Midbrain (tissue), 1 donor: ENCODE results near the gene BIN1.

ENCODE experiments used
- DNase-seq: peaks from one replicate; lab custom pipeline; 2025; lab: John Stamatoyannopoulos, UW

BIN1 gene

DNA sequence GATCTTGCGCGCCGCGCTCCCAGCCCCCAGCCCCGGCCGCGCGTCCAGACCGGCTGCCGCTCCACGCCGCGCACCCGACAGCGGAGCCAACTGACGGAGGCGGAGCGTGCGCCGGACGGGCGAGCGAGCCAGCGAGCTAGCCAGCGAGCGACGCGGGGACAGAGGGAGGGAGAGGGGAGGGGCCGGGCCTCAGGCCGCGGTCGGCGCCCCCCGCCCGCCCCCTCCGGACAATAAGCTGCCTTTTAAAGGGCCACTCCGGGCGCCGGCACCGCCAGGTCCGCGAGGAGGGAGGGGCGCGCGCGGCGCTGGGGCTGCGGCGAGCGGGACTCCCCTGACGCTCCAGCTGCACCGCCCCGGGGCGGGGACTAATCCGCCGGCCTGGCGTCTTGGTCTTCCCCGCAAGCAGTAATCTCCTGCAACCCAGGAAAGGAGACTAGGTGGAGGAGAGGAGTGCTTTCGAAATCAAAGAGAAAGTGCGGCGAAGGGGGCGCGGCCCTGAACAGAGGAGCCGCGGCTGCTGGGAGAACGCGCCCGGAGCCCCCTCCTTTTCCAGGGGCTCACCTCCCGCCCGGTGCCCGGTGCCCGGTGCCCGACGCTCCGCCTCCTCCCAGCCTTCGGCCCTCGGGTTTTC, at the start of gene BIN1:
Gene BIN1, minus strand, starts transcription at position 164 of the 631 bp plus-strand sequence. CDS start 211 bp downstream, outside the sequence.
- DNase-seq, result peak; percentile 97

DNA sequence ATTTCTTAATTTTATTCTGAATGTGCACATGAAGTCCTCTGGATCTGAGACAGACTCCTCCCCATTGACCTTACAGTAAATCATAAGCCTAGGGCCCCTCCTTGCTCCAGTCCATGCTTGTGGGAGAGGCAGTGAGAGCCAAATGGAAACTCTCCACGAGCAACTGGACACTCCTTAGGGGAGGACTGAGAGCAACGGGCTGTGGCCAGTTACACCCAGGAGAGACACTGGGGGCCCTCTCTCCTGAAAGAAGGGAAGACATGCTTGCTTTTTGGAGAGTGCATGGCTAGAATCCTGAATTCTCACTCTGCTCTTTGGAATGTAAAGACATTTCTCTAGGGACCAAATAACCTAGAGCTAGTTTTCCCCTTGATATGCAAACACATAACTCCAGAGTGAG, 49.0 kb upstream of the BIN1 start:
- DNase-seq, result no peak

DNA sequence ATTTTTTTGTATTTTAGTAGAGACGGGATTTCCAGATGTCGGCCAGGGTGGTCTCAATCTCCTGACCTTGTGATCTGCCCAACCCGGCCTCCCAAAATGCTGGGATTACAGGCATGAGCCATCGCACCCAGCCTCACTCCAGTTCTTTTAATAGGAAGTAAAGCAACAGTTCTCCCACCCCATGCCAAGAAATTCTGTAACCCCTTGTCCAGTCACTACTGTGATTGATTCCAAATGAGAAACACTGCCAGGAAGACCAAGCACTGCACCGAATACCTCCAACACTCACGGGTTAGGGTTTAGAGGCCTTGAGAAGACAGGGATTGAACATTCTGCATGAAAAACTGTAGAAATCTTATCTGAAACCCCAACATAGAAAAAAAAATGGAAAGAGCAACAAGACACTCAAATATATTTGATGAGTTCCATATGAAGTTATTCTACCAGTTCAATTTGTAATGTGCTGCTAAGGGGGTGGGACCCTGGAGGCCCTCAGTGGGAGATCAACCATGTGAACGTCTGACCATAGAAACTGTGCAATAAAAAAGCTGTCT, 48.2 kb upstream of the BIN1 start:
- DNase-seq, result no peak

- no peak for DNase-seq
Observed at GRCh38 chr2:127154396-127154795, 47.4 kb upstream of the BIN1 start.

DNA sequence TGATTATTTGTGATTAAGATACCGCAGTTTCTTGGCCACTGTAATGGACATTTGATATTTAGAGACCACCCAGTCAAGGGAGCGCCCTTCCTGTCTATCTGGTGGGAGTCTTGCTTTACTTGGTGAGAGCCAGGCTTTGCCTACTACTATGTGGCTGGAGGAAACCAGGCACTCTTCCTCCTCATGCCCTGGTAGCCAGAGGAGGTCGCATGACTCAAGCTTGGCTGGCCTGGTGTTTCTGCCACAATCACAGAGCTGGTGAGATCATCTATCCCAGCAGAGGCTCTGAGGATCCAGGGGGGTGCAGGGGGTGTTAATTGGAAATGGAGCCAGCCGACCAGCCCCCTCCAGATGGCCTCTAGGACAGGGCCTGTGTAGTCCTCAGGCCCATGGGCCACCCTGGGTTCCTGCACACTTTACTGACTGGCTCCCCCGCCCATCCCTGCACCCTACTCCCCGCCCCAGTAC, 46.8 kb upstream of the BIN1 start:
- DNase-seq, result peak; percentile 76

GRCh38 chr2:127150996-127151395, 44.0 kb upstream of the BIN1 start:
- no peak for DNase-seq

GRCh38 chr2:127149384-127149783, 42.4 kb upstream of the BIN1 start:
- no peak for DNase-seq

DNA sequence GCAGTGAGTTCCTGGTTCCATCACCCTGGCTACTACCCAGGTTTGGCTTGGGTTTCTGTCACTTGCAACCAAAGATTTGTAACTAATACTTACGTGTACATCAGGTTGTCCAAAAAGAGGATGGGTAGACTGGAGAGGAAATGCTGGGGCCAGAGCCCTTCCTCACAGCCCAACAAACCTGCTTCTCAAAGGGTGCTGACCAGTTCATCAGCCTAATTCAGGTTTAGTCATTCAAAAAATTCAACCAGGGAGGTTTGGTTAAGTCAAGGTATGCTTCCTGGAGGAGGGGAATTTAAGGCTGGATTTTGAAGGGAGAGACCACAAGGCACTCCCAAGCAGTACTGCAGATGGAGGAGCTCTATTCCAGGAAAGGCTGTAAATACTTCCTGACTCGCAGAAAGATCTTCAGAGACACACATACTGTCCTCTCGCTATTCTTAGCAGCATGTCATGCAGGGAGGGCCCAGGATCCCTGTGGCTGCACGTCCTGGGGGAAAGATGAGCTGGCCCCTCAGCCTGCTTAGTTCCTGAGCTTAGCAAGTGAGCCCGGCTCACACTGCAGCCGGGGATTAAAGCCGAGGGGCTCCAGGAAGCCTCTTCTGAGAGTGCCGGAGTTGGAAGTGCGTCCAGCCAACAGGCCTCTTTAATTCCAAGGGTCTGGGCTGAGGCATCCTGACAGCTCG, 40.0 kb upstream of the BIN1 start:
- no peak for DNase-seq

- DNase-seq, result no peak
Observed at GRCh38 chr2:127146071-127146725, 39.2 kb upstream of the BIN1 start.

DNA sequence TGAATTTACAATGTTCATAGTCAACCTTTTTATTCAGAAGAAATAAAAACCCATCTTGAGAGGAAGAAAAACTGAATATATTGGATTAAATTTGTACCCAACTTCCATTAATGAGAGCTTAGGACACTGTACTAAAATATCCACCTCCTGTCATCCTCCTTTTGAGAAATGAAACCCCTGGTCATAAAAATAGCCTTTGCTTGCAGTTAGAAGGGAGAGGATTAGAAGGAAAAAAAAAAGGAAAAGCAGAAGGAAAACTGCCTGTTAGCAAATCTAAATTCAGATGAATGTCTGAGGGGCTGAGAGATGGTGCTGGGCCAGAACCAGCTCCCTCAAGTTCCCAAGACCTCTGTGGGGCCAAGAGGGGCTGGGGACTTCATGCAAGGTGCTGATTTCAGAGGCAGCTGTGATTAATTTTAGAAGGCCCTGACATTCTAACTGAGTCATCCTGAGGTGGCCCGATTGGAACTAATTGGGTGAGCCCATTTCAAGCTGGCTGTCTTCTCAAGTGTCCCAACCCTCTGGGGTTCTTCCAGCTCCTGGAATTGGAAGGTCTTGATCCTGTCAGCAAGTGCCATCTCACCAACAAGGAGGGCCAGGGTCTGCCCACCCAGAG, 38.4 kb upstream of the BIN1 start:
- DNase-seq, result peak; percentile 45

DNA sequence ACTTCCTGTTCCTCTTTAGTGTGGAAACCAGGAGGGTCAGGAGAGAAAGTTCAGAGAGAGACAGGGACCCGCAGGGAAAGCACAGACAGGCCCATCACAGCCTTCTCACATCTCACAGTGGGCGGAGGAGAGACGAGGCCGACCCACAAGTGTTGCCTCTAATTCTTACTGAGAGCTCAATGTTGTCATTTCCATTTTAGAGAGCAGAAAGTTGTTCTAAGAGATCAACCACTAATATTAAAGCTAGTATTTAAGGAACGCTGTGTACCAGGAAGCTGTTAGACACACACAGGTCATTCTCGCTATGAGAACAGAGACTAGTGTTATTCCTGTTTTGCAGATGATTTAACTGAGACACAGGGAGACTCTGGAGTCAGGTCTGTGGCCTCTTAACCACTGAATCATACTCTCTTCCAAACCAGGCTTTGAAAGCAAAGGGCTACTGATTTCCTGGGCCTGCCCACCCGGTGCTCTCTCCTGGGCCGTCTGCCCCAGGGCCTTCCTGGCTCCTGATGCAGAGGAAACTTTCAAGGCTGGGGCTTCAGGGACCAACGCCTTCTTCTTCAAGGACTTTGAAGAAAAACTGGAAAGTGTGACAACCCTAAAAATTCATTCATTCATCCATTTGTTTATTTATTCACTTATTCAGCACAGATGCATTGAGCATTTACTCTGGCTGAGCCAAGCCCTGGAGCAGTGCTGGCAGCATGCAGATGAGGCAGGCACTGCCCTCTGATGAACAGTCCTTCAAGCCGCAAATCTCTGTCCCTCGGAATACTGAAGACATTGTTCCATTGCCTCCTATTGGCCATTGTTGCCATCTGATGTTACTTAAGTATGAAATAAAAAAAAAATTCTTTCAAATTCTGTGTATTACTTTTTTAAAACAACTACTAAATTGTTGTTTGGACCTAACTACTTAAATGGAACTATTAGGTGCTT, 37.2 kb upstream of the BIN1 start:
- DNase-seq, result peak; percentile 88

DNA sequence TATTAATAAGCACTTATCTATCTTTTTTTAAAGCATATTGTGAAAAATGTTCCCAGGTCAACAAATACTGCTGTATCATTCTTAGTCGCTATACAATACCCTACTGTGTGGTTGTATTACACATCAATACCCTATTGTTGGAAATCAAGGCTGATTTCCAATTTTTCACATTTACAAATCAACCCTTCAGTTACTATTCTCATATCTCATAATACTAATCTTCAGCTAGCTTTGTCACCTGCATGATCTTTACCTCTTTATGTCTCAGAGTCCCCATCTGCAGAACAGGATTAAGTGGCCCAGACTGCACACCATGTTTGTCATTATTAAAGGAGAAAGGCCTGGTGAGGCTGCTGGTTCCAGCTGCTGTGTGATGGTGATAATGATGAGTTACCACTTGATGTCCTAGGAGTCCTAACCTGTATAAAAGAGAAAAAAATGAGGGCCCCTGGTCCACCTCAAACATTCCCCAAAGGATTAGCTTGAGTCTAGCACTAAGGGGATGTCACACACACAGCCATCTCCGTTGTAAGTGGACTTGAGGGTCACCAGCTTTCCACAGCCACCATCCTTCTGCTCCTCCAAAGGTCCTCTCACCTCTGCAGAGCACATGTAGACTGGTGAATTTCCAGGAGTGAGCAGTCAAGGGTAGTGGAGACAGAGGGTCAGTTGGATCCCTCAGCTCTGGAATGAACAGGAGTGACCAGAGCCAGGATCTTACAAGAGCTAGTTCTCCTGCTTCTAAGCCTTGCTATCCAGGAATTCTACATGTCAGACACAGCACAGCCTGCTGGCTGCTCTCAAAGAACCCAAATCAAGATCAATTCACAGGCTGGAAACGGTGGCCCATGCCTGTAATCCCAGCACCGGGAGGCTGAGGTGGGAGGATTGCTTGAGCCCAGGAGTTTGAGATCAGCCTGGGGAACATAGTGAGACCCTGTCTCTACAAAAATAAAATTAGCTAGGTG, 36.0 kb upstream of the BIN1 start:
- DNase-seq, result peak; percentile 56

GRCh38 chr2:127140538-127140937, 33.6 kb upstream of the BIN1 start:
- peak; percentile 41 for DNase-seq

DNA sequence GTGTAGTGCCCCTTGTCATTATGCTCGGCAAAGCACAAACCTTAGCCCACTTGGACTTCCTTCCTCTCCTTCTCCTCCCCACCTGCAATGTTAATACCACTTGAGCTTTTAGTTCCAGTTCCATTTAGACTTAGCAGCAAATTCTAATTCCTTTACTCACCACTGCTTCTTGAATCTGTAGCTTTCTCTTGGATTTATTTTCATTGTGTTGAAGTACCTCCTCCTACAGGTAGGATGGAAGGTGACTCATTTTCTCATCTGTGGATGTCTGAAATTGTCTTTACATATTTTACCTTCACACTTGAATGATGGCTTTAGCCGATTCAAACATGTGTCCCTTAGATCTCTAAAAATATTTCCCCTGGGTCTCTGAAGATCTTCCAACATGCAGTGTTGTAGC, 32.8 kb upstream of the BIN1 start:
- DNase-seq, result no peak

GRCh38 chr2:127138281-127138680, 31.3 kb upstream of the BIN1 start:
- DNase-seq, result no peak

DNA sequence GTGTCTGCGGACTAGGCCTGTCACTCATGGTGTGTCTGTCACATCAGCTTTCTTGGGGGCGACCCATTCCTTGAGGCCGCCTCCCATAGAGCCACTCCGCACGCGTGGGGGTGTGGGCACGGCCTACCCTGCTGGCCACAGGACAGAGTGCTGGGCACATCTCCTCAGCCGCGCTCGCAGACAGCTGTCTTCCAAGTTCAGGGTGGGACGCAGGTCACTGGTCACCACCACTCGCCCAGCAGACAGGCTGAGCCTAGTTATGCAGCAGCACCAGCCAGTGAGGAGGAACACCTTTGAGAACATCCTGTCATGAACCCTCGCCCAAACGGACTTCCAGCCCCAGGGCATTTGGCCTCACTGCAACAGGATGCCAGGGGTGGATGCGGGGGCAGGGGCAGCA, 30.8 kb upstream of the BIN1 start:
- DNase-seq, result no peak

- no peak for DNase-seq
Observed at GRCh38 chr2:127137225-127137624, 30.3 kb upstream of the BIN1 start.

- DNase-seq, result no peak
Observed at GRCh38 chr2:127134833-127135830, 28.2 kb upstream of the BIN1 start.

DNA sequence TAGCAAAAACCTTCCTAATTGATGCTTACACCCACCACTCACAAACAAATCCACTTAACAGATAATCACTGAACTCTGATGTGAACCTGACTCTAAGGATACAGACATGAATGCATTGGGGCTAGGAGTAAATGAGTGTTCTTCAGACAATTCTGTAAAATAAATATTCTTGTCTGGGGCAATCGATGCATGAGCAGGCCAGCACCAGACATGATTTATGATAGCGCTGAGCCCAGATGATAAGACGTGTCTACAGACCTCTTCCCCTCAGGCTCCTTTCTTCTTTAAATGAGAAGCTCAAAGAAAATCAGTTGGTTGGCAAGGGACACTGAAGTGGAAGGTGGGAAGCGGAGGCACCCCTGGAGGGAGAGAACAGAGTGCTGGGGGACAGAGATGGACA, 27.3 kb upstream of the BIN1 start:
- no peak for DNase-seq
